ENCODE measurements around the gene ZNF335. TPM values are rescaled to one million over a fixed set of nuclear protein-coding genes. Genes with fewer than 3 reads are reported as not detected.
"Not testable (repeated sequence)": the region's sequence is repeated elsewhere in the genome, so short reads cannot be mapped to it uniquely, and the experiment has no call there.

Gene ZNF335
- total RNA-seq, 4 donors from 2014 or later: 12.9 to 19.0 (median 15.3) TPM

- intact Hi-C loops (cut with DNase I): no loop called here
- no peak for DNase-seq (ENCODE audit: extremely low spot score)
- Histone ChIP-seq H3K9me3 (no peaks in the 10 kb centered on the region), H3K4me1 (peaks cover 0 to 5% (median 0%) of the 10 kb centered on the region in 4 donors), H3K27ac (replicated peaks in 1 of 4) (no peak overlapping the region), H3K27me3 (peaks cover 0 to 95% (median 14%) of the 10 kb centered on the region in 4 donors), H3K36me3 (no peaks in the 10 kb centered on the region), H3K4me3 (no peak overlapping the region)
- TF ChIP-seq CTCF (IDR thresholded peaks at IDR 0.05) (no peak), EP300 (IDR thresholded peaks at IDR 0.05) (no peak), POLR2A (IDR thresholded peaks at IDR 0.05; ENCODE audit: low read depth) (no peak), POLR2AphosphoS5 (IDR thresholded peaks at IDR 0.05) (no peak)
- 75% methylated on average over 4 of the region's 4 CpGs for WGBS
Observed at GRCh38 chr20:45998761-45999160, 26.8 kb upstream of the ZNF335 start.

GRCh38 chr20:45998337-45998736 lies 26.3 kb upstream of the ZNF335 start:
- H3K27me3 ChIP-seq: peaks cover 0 to 95% (median 14%) of the 10 kb centered on the region in 4 donors
- no peaks in the 10 kb centered on the region for H3K36me3 ChIP-seq
- H3K9me3 ChIP-seq: no peaks in the 10 kb centered on the region
- intact Hi-C loops (cut with DNase I): no loop called here
- no peak overlapping the region for H3K4me3 ChIP-seq
- no peak overlapping the region for H3K27ac ChIP-seq (replicated peaks in 1 of 4)
- no peak for TF ChIP-seq CTCF (IDR thresholded peaks at IDR 0.05)
- TF ChIP-seq POLR2AphosphoS5 (IDR thresholded peaks at IDR 0.05): no peak
- no peak for TF ChIP-seq POLR2A (IDR thresholded peaks at IDR 0.05; ENCODE audit: low read depth)
- no peak for TF ChIP-seq EP300 (IDR thresholded peaks at IDR 0.05)
- peaks cover 0 to 5% (median 0%) of the 10 kb centered on the region in 4 donors for H3K4me1 ChIP-seq
- WGBS: 71% methylated on average over 2 of the region's 2 CpGs
- no peak for DNase-seq (ENCODE audit: extremely low spot score)

- Histone ChIP-seq H3K36me3 (no peaks in the 10 kb centered on the region), H3K27me3 (peaks cover 0 to 97% (median 14%) of the 10 kb centered on the region in 4 donors), H3K27ac (replicated peaks in 1 of 4) (no peak overlapping the region), H3K4me3 (no peak overlapping the region), H3K9me3 (no peaks in the 10 kb centered on the region), H3K4me1 (peaks cover 0 to 5% (median 0%) of the 10 kb centered on the region in 4 donors)
- WGBS: 57% methylated on average over 3 of the region's 3 CpGs
- DNase-seq (ENCODE audit: extremely low spot score): no peak
- TF ChIP-seq CTCF (IDR thresholded peaks at IDR 0.05): no peak
- no peak for TF ChIP-seq POLR2AphosphoS5 (IDR thresholded peaks at IDR 0.05)
- no peak for TF ChIP-seq EP300 (IDR thresholded peaks at IDR 0.05)
- intact Hi-C loops (cut with DNase I): no loop called here
Observed at GRCh38 chr20:45997187-45997586, 25.2 kb upstream of the ZNF335 start.

- H3K4me3 ChIP-seq; H3K4me1 ChIP-seq; intact Hi-C loops (cut with DNase I); H3K36me3 ChIP-seq; H3K27ac ChIP-seq (replicated peaks in 1 of 4); H3K9me3 ChIP-seq; DNase-seq (ENCODE audit: extremely low spot score): not testable (repeated sequence)
- 64% methylated on average over 6 of the region's 6 CpGs for WGBS
- H3K27me3 ChIP-seq: peaks cover 0 to 98% (median 14%) of the 10 kb centered on the region in 4 donors
Observed at GRCh38 chr20:45995495-45996097, 23.6 kb upstream of the ZNF335 start.

GRCh38 chr20:45994761-45995493 lies 22.9 kb upstream of the ZNF335 start:
- Histone ChIP-seq H3K9me3 (no peaks in the 10 kb centered on the region), H3K4me1 (no peaks in the 10 kb centered on the region), H3K27me3 (peaks cover 0 to 98% (median 14%) of the 10 kb centered on the region in 4 donors), H3K27ac (replicated peaks in 1 of 4) (no peak overlapping the region), H3K4me3 (no peak overlapping the region), H3K36me3 (no peaks in the 10 kb centered on the region)
- no peak for DNase-seq (ENCODE audit: extremely low spot score)
- 58% methylated on average over 9 of the region's 9 CpGs for WGBS
- intact Hi-C loops (cut with DNase I): no loop called here
- TF ChIP-seq CTCF (IDR thresholded peaks at IDR 0.05): no peak
- no peak for TF ChIP-seq POLR2A (IDR thresholded peaks at IDR 0.05; ENCODE audit: low read depth)
- TF ChIP-seq EP300 (IDR thresholded peaks at IDR 0.05): no peak
- TF ChIP-seq POLR2AphosphoS5 (IDR thresholded peaks at IDR 0.05): no peak
